NOMO-1 treated with dmso at 0.1 percent for 144 hours (cell line): ENCODE measurements around the gene FAM90A1.
A peak's percentile ranks its signal among the peaks of the same experiment; 100 is the strongest.
"Not testable (repeated sequence)": the region's sequence is repeated elsewhere in the genome, so short reads cannot be mapped to it uniquely, and the experiment has no call there.

Experiments used
- DNase-seq: peaks from one replicate; lab custom pipeline; 2025; ENCODE audit not compliant: unreplicated experiment; lab: John Stamatoyannopoulos, UW

The FAM90A1 gene

DNA sequence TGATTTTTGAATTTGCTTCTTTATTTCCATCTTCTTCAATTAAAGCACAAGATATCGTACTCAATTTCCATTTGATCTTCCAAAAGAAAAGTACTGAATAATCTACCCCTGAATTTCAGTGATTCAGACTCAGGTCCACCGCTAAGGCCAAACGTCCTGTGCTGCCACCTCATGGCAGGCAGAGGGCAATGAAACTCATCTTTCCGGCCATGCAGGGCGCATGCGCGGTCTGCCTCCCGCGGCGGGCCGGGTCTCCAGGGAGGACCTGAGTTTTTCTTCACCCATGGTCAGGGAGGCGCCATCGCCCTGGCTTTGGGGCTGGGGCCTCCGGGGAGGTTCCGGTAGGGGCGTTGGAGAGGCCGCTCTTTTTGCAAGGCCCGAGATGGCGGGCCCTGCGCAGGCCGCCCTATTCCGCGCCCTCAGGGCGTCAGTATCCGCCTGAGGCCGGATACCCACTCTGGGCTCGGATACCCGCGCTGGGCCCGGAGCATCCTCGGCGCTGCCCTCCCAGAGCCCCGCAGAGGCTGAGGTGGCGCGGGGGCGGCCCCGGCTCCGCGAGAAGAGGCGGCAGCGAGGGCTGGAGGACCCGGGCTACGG lies 47.3 kb downstream of the FAM90A1 start:
- DNase-seq, result peak; percentile 36

GRCh38 chr12:8172911-8173310 lies 54.5 kb downstream of the FAM90A1 start:
- DNase-seq, result not testable (repeated sequence)
